ENCODE data around the gene SIPA1L2. TPM values are rescaled to one million over a fixed set of nuclear protein-coding genes. Genes with fewer than 3 reads are reported as not detected.

The SIPA1L2 gene
- total RNA-seq = 10 to 100 TPM in 1 of 4 donors, 1 to 10 TPM in 3; 2.4 to 25.1 (median 7.0) TPM

GRCh38 chr1:232630047-232630893, at the start of gene SIPA1L2:
TSS of gene SIPA1L2 (minus strand) at chr1:232630133. CDS start at chr1:232515339, 114,794 bp downstream.
- no peaks in the 10 kb centered on the region for H3K9me3 ChIP-seq
- H3K27me3 ChIP-seq = no peaks in the 10 kb centered on the region
- DNase-seq = peak; percentile 87 to 95
- TF ChIP-seq CTCF (IDR thresholded peaks at IDR 0.05) (peak; percentile 26 to 51 (median 44)), POLR2A (IDR thresholded peaks at IDR 0.05) (peak; percentile 63 to 76)
- H3K36me3 ChIP-seq = no peaks in the 10 kb centered on the region
- peak within 1 kb of the TSS; percentile 82 to 94 for H3K27ac ChIP-seq
- H3K4me1 ChIP-seq = no peaks in the 10 kb centered on the region
- H3K4me3 ChIP-seq = peak within 1 kb of the TSS; percentile 68 to 89
- intact Hi-C loops (cut with DNase I; ENCODE audit: low total_unique reads) = loop anchor here (10.0 kb wide), 1 partner anchor 325 kb away; the partner anchor contains the start of gene NTPCR

- Histone ChIP-seq H3K4me1 (no peaks in the 10 kb centered on the region), H3K27ac (no peak overlapping the region), H3K36me3 (no peaks in the 10 kb centered on the region), H3K9me3 (no peaks in the 10 kb centered on the region), H3K27me3 (no peaks in the 10 kb centered on the region), H3K4me3 (no peak overlapping the region)
- intact Hi-C loops (cut with DNase I; ENCODE audit: low total_unique reads) = no loop called here
- no peak for DNase-seq
- TF ChIP-seq CTCF (IDR thresholded peaks at IDR 0.05) (no peak), POLR2A (IDR thresholded peaks at IDR 0.05) (no peak)
Observed at GRCh38 chr1:232678185-232678886, 48.4 kb upstream of the SIPA1L2 start.

GRCh38 chr1:232676307-232676706, 46.4 kb upstream of the SIPA1L2 start:
- H3K27me3 ChIP-seq = no peaks in the 10 kb centered on the region
- no peaks in the 10 kb centered on the region for H3K9me3 ChIP-seq
- H3K36me3 ChIP-seq = no peaks in the 10 kb centered on the region
- H3K4me1 ChIP-seq = no peaks in the 10 kb centered on the region
- DNase-seq = no peak
- no peak overlapping the region for H3K4me3 ChIP-seq
- no peak for TF ChIP-seq POLR2A (IDR thresholded peaks at IDR 0.05)
- no peak for TF ChIP-seq CTCF (IDR thresholded peaks at IDR 0.05)
- intact Hi-C loops (cut with DNase I; ENCODE audit: low total_unique reads) = no loop called here
- H3K27ac ChIP-seq = no peak overlapping the region

GRCh38 chr1:232675898-232676297, 46.0 kb upstream of the SIPA1L2 start:
- Histone ChIP-seq H3K27me3 (no peaks in the 10 kb centered on the region), H3K36me3 (no peaks in the 10 kb centered on the region), H3K4me3 (no peak overlapping the region), H3K9me3 (no peaks in the 10 kb centered on the region), H3K4me1 (no peaks in the 10 kb centered on the region), H3K27ac (no peak overlapping the region)
- DNase-seq = no peak
- intact Hi-C loops (cut with DNase I; ENCODE audit: low total_unique reads) = no loop called here
- no peak for TF ChIP-seq POLR2A (IDR thresholded peaks at IDR 0.05)
- no peak for TF ChIP-seq CTCF (IDR thresholded peaks at IDR 0.05)

- DNase-seq = peak in 1 of 2 donors; percentile 22
- intact Hi-C loops (cut with DNase I; ENCODE audit: low total_unique reads) = no loop called here
Observed at GRCh38 chr1:232675260-232675659, 45.3 kb upstream of the SIPA1L2 start.

More at GRCh38 chr1:232675260-232675659, 45.3 kb upstream of the SIPA1L2 start:
- H3K27me3 ChIP-seq = no peaks in the 10 kb centered on the region
- no peaks in the 10 kb centered on the region for H3K9me3 ChIP-seq
- no peak overlapping the region for H3K4me3 ChIP-seq
- H3K27ac ChIP-seq = no peak overlapping the region
- TF ChIP-seq CTCF (IDR thresholded peaks at IDR 0.05) = no peak
- TF ChIP-seq POLR2A (IDR thresholded peaks at IDR 0.05) = no peak
- no peaks in the 10 kb centered on the region for H3K36me3 ChIP-seq
- no peaks in the 10 kb centered on the region for H3K4me1 ChIP-seq

All from uterus (tissue), 4 donors.